Glutamatergic neuron (in vitro differentiated cells): Measurements from ENCODE around the gene RAB40A. TPM values are rescaled to one million over a fixed set of nuclear protein-coding genes. Genes with fewer than 3 reads are reported as not detected.

Experiments used
- DNase-seq: peaks from one replicate; pipeline ENCODE4 v3.0.0; 2022
- H3K27ac Mint-ChIP-seq: one replicate; pipeline ENCODE4 v1.8.0; 2020; ENCODE audit warnings: mild to moderate bottlenecking, mixed read lengths, inconsistent platforms; ENCODE audit not compliant: unreplicated experiment
- H3K27me3 Mint-ChIP-seq: one replicate; pipeline ENCODE4 v1.8.0; 2020; ENCODE audit warnings: mild to moderate bottlenecking, moderate library complexity, mixed read lengths, inconsistent platforms; ENCODE audit not compliant: unreplicated experiment
- H3K36me3 Mint-ChIP-seq: one replicate; pipeline ENCODE4 v1.8.0; 2020; ENCODE audit warnings: mild to moderate bottlenecking, mixed read lengths, inconsistent platforms; ENCODE audit not compliant: unreplicated experiment
- H3K4me1 Mint-ChIP-seq: one replicate; pipeline ENCODE4 v1.8.0; 2020; ENCODE audit warnings: mild to moderate bottlenecking, low read depth, mixed read lengths, inconsistent platforms; ENCODE audit not compliant: unreplicated experiment
- H3K4me3 Mint-ChIP-seq: one replicate; pipeline ENCODE4 v1.8.0; 2020; ENCODE audit warnings: mild to moderate bottlenecking, mixed read lengths, inconsistent platforms; ENCODE audit not compliant: unreplicated experiment
- H3K9me3 Mint-ChIP-seq: one replicate; pipeline ENCODE4 v1.8.0; 2020; ENCODE audit warnings: mild to moderate bottlenecking, moderate library complexity, mixed read lengths, inconsistent platforms; ENCODE audit not compliant: unreplicated experiment
- CTCF ChIP-seq: fragments of 200-600 bp; sonication (generic); IDR thresholded peaks from one replicate; pipeline ENCODE4 v1.5.0; 2021; ENCODE audit not compliant: partially characterized antibody, unreplicated experiment
- total RNA-seq: library from RNA; stranded (reverse); fragmentation: NEBNext Ultra II Directional; extraction: Animal tissue kit (Norgen Biotek cat#: 25700); gene quantifications from one replicate; pipeline ENCODE4 v1.2.1, GENCODE V29; 2021; ENCODE audit not compliant: unreplicated experiment

Gene RAB40A
- total RNA-seq, 1 donor from 2014 or later, result 0.47 TPM

GRCh38 chrX:103517246-103517645 lies 2.0 kb downstream of the RAB40A start:
- Mint-ChIP-seq H3K27me3 (peaks cover 2% of the 10 kb centered on the region), H3K4me1 (no peaks in the 10 kb centered on the region), H3K27ac (no peak overlapping the region), H3K9me3 (no peaks in the 10 kb centered on the region), H3K36me3 (no peaks in the 10 kb centered on the region), H3K4me3 (no peak overlapping the region)
- DNase-seq, result no peak
- TF ChIP-seq CTCF, result no peak

- H3K9me3 Mint-ChIP-seq, result no peaks in the 10 kb centered on the region
- no peak for TF ChIP-seq CTCF
- no peaks in the 10 kb centered on the region for H3K36me3 Mint-ChIP-seq
- no peak overlapping the region for H3K27ac Mint-ChIP-seq
- H3K27me3 Mint-ChIP-seq, result peaks cover 2% of the 10 kb centered on the region
- no peak for DNase-seq
- no peak overlapping the region for H3K4me3 Mint-ChIP-seq
- H3K4me1 Mint-ChIP-seq, result no peaks in the 10 kb centered on the region
These were observed 5.7 kb downstream of the RAB40A start for GRCh38 chrX:103513476-103514108.

GRCh38 chrX:103513067-103513466 lies 6.2 kb downstream of the RAB40A start:
- no peak for TF ChIP-seq CTCF
- H3K4me3 Mint-ChIP-seq, result no peak overlapping the region
- no peak overlapping the region for H3K27ac Mint-ChIP-seq
- H3K4me1 Mint-ChIP-seq, result no peaks in the 10 kb centered on the region
- H3K36me3 Mint-ChIP-seq, result no peaks in the 10 kb centered on the region
- no peaks in the 10 kb centered on the region for H3K9me3 Mint-ChIP-seq
- DNase-seq, result no peak
- peaks cover 2% of the 10 kb centered on the region for H3K27me3 Mint-ChIP-seq

GRCh38 chrX:103510031-103510430 lies 9.3 kb downstream of the RAB40A start:
- TF ChIP-seq CTCF, result no peak
- Mint-ChIP-seq H3K4me1 (no peaks in the 10 kb centered on the region), H3K27me3 (peaks cover 2% of the 10 kb centered on the region), H3K27ac (no peak overlapping the region), H3K36me3 (no peaks in the 10 kb centered on the region), H3K4me3 (no peak overlapping the region), H3K9me3 (no peaks in the 10 kb centered on the region)
- no peak for DNase-seq

GRCh38 chrX:103503853-103504207 lies 15.5 kb downstream of the RAB40A start:
- Mint-ChIP-seq H3K36me3 (no peaks in the 10 kb centered on the region), H3K4me1 (no peaks in the 10 kb centered on the region), H3K9me3 (no peaks in the 10 kb centered on the region), H3K27me3 (no peaks in the 10 kb centered on the region), H3K27ac (no peak overlapping the region), H3K4me3 (no peak overlapping the region)
- no peak for DNase-seq
- no peak for TF ChIP-seq CTCF
